Thyroid gland (tissue), 4 donors: ENCODE measurements around the gene PRKCA. TPM values are rescaled to one million over a fixed set of nuclear protein-coding genes. Genes with fewer than 3 reads are reported as not detected.
"Not testable (repeated sequence)": the region's sequence is repeated elsewhere in the genome, so short reads cannot be mapped to it uniquely, and the experiment has no call there.

Source experiments
- DNase-seq, 2 donors: peaks; one replicate each; pipeline ENCODE4 v3.0.0-alpha.2; 2019
- H3K27ac ChIP-seq, 3 donors: fragments of 200-600 bp; sonication (generic); 1 replicate in 2 of 3; 2 replicates in 1 of 3; pipeline ENCODE4 v1.5.1; 2016 to 2019; ENCODE audit warnings: mild to moderate bottlenecking in 1 of 3, moderate library complexity in 1 of 3
- H3K27me3 ChIP-seq: fragments of 200-600 bp; sonication (generic); one replicate; pipeline ENCODE4 v1.5.1; 2019
- H3K36me3 ChIP-seq, 2 donors: fragments of 200-600 bp; sonication (generic); one replicate each; pipeline ENCODE4 v1.5.1; 2016 to 2019
- H3K4me1 ChIP-seq, 2 donors: fragments of 200-600 bp; sonication (generic); one replicate each; pipeline ENCODE4 v1.5.1; 2017 to 2019
- H3K4me3 ChIP-seq, 3 donors: fragments of 200-600 bp; sonication (generic); replicated peaks in 1 of 3; 1 replicate in 2 of 3; 2 replicates in 1 of 3; pipeline ENCODE4 v1.5.1; 2016; ENCODE audit warnings: mild to moderate bottlenecking in 1 of 3
- H3K9me3 ChIP-seq: fragments of 200-600 bp; sonication (generic); one replicate; pipeline ENCODE4 v1.5.1; 2017
- CTCF ChIP-seq, 6 experiments: fragments of 200-600 bp in 3 of 6; fragments of 450-650 bp in 3 of 6; sonication (generic) in 3 of 6; IDR thresholded peaks; one replicate each; pipeline ENCODE4 v1.5.1; 2016 to 2019; ENCODE audit warnings: antibody characterized with exemption in 6 of 6, mild to moderate bottlenecking in 2 of 6, inconsistent platforms in 1 of 6, moderate library complexity in 1 of 6
- POLR2A ChIP-seq, 2 donors: fragments of 450-650 bp; IDR thresholded peaks; one replicate each; pipeline ENCODE4 v1.6.1; 2017; ENCODE audit warnings: antibody characterized with exemption in 2 of 2, mild to moderate bottlenecking in 2 of 2, moderate library complexity in 1 of 2
- WGBS, 2 donors: methylation state at CpG; one replicate each; pipeline ENCODE4 v1.1.5; 2017; 5-methylcytosine and 5-hydroxymethylcytosine counted together
- intact Hi-C: fragments of 100-400 bp; cut with DNase I; formaldehyde crosslinking; loops from one replicate; pipeline ENCODE4 v1.15.1; 2023
- total RNA-seq, 4 donors: library from RNA; depleted of rRNA; stranded (reverse); fragments of >200 nt; gene quantifications; one replicate each; pipeline ENCODE4 v1.2.3, GENCODE V29; 2016

Gene PRKCA
- total RNA-seq, 4 donors from 2014 or later: 6.7 to 24.2 (median 15.3) TPM

- no peak for TF ChIP-seq POLR2A (IDR thresholded peaks at IDR 0.05)
- TF ChIP-seq CTCF (IDR thresholded peaks at IDR 0.05): no peak
- intact Hi-C loops: no loop called here
- no peak overlapping the region for H3K4me3 ChIP-seq
- H3K27ac ChIP-seq: no peak overlapping the region
- WGBS, 2 donors: 94 to 96% methylated on average over 5 of the region's 5 CpGs
- H3K9me3 ChIP-seq: no peaks in the 10 kb centered on the region
- no peak for DNase-seq
- H3K36me3 ChIP-seq: no peaks in the 10 kb centered on the region
- no peaks in the 10 kb centered on the region for H3K27me3 ChIP-seq
- peaks cover 0 to 13% of the 10 kb centered on the region in 2 donors for H3K4me1 ChIP-seq
Observed at GRCh38 chr17:66720567-66720966, 418.2 kb downstream of the PRKCA start.

- no peaks in the 10 kb centered on the region for H3K27me3 ChIP-seq
- WGBS, 2 donors: 96% methylated on average over 2 of the region's 2 CpGs
- no peak for TF ChIP-seq POLR2A (IDR thresholded peaks at IDR 0.05)
- TF ChIP-seq CTCF (IDR thresholded peaks at IDR 0.05): no peak
- H3K27ac ChIP-seq: no peak overlapping the region
- no peak for DNase-seq
- no peaks in the 10 kb centered on the region for H3K36me3 ChIP-seq
- H3K9me3 ChIP-seq: no peaks in the 10 kb centered on the region
- H3K4me3 ChIP-seq: no peak overlapping the region
- H3K4me1 ChIP-seq: peaks cover 0 to 13% of the 10 kb centered on the region in 2 donors
- intact Hi-C loops: no loop called here
Observed at GRCh38 chr17:66722341-66722740, 419.9 kb downstream of the PRKCA start.

- Histone ChIP-seq H3K27ac (no peak overlapping the region), H3K9me3 (no peaks in the 10 kb centered on the region)
Observed at GRCh38 chr17:66724581-66725341, 422.3 kb downstream of the PRKCA start.

GRCh38 chr17:66725438-66725837, 423.0 kb downstream of the PRKCA start:
- not testable (repeated sequence) for H3K27ac ChIP-seq
- whole genome bisulfite sequencing, 2 donors: 74 to 75% methylated on average over 4 of the region's 4 CpGs

More at GRCh38 chr17:66724581-66725341, 422.3 kb downstream of the PRKCA start:
- DNase-seq: no peak
- no peaks in the 10 kb centered on the region for H3K36me3 ChIP-seq
- H3K4me3 ChIP-seq: no peak overlapping the region
- H3K4me1 ChIP-seq: peaks cover 0 to 13% of the 10 kb centered on the region in 2 donors
- TF ChIP-seq CTCF (IDR thresholded peaks at IDR 0.05): no peak
- no peak for TF ChIP-seq POLR2A (IDR thresholded peaks at IDR 0.05)
- intact Hi-C loops: no loop called here
- WGBS, 2 donors: 20 to 22% methylated on average over 5 of the region's 5 CpGs
- H3K27me3 ChIP-seq: no peaks in the 10 kb centered on the region

GRCh38 chr17:66725956-66726355, 423.5 kb downstream of the PRKCA start:
- Histone ChIP-seq H3K4me3 (no peak overlapping the region), H3K27me3 (no peaks in the 10 kb centered on the region), H3K36me3 (no peaks in the 10 kb centered on the region), H3K9me3 (no peaks in the 10 kb centered on the region), H3K4me1 (peaks cover 0 to 20% of the 10 kb centered on the region in 2 donors), H3K27ac (no peak overlapping the region)
- intact Hi-C loops: no loop called here
- TF ChIP-seq CTCF (IDR thresholded peaks at IDR 0.05) (no peak), POLR2A (IDR thresholded peaks at IDR 0.05) (no peak)
- DNase-seq: no peak
- 88 to 90% methylated on average over 10 of the region's 10 CpGs for WGBS, 2 donors

More at GRCh38 chr17:66725438-66725837, 423.0 kb downstream of the PRKCA start:
- H3K4me3 ChIP-seq, H3K9me3 ChIP-seq, DNase-seq, intact Hi-C loops, H3K36me3 ChIP-seq, H3K27me3 ChIP-seq: not testable (repeated sequence)
- peaks cover 0 to 15% of the 10 kb centered on the region in 2 donors for H3K4me1 ChIP-seq
